SW 1271 (cell line): ENCODE results near the gene CFAP45.

Experiments
- DNase-seq, 2 experiments: peaks; one replicate each; lab custom pipeline; 2025; lab: John Stamatoyannopoulos, UW

Gene CFAP45

GRCh38 chr1:159826441-159827101, 73.4 kb downstream of the CFAP45 start, which contains the start of gene SLAMF8:
TSS of gene SLAMF8 (plus strand) at chr1:159826873. CDS start at chr1:159826899, 26 bp downstream.
- no peak for DNase-seq

- DNase-seq: no peak
Measured at GRCh38 chr1:159825564-159825963, 74.4 kb downstream of the CFAP45 start.

- DNase-seq: no peak
Measured at GRCh38 chr1:159823406-159823805, 76.6 kb downstream of the CFAP45 start.
